Measurements from ENCODE around the gene TRMT1. TPM values are rescaled to one million over a fixed set of nuclear protein-coding genes. Genes with fewer than 3 reads are reported as not detected.

Gene TRMT1
- total RNA-seq: 20.6 and 31.8 TPM in 2 replicates

DNA sequence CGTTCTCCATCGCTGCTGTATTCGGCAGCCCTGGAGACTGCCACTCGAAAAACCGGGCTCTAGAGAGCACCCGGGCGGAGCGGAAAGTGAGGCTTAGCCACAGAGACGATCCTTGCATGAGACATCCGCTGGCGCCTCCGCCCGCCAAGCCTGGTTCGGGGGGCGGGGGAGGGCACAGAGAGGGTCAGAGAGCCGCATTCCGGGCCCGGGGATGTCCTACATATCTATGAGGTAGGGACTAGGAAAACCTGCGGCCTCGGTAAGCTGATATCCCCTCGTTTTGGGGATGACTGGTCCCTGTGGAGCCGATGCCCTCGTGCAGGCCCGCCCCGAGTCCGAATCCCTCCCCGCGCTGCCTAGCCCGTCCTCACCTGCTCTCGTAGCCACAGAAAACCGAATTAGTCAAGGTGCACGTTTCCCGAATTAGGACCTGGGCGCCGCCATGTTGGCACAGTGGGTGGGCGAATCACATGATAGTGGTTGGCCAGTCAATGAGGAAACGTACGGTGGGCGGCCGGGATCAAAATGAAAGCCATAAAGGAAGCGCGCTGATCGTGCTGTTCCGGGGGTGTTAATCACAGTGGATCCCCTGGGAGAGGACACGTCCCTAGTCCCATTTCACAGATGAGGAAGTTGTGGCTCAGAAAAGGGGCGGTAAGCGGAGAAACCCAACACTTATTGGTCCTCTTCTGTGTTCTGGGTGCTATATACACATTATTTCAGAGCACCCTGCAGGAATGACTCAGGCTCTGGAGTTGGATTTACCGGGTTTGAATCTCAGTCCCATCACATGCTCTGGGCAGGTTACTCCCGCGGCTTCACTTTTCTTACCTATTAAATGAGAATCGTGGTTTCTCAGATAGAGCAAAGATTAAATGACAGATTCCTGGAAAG lies at the start of gene TRMT1:
TSS of gene TRMT1 (minus strand) at position 459 of the 894 bp plus-strand sequence. CDS start at position 118, 341 bp downstream.

DNA sequence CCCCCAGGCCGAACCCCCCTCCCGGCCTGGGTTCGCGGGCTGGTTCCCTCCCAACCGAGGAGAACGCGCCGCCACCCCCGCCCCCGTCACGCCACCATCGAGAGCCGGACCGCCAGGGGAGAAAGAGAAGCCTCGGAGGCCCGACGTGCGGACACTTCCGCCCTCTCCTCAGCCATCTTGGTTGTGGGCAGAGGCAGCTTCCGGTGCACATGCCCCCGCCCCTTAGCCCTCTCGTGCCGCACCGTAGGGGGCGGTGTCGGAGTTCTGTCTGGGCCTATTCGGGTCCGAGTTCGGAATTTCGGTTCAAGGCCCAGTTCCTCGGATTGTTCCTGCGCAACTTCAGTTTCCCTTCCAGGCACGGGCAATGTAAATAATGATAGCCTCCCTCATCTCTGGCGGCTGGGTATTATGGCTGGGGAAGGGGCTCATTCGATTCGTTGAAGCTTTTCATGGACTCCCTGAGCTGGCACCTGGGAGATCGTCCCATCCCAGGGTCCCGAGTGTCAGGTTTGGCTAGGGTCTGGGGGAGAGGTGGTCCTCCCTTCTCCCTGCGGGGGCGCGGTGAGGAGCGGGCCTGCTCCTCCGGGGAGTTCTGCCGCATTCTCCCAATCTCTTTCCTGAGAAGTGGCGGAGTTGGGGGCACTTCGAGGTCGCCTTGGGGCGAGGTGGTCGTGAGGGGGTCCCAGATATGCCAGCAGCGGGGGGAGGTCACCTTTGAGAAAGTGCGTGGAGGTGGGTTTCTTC lies 33.8 kb upstream of the TRMT1 start, which contains the start of the genes IER2 and STX10:
TSS of gene IER2 (plus strand) at position 225 of the 744 bp plus-strand sequence. CDS start 2,776 bp downstream, outside the sequence.
TSS of gene STX10 (minus strand) at position 189 of the 744 bp plus-strand sequence. CDS start 202 bp downstream, outside the sequence.

DNA sequence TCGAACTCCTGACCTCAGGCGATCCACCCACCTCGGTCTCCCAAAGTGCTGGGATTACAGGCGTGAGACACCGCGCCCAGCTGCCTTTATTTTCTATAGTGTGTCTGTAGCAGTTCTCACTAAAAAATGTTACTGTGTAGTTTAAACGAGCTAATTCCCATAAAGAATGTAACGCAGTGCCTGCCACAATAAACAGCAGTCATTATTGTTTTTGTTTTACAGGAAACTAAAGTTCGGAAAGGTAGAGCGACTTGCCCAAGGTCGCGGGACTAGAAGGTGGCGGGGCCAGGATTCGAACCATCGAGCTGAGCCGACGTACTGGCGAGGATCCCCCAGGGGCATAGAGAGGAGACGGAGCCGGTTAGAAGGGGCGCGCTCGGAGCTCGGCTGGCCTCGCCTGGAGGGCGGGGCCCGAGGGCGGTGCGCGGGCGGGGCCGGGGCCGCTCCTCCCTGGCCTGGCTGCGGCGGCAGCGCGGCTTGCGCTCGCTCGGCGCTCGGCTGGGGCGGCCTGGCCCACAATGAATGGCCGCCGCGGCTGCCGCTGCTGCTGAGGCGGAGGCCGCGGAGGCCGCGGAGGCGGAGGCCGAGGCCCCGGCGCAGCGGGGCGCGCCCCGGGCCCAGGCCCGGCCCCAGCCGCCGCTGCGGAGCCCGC lies 1.4 kb upstream of the TRMT1 start, which contains the start of gene NACC1:
TSS of gene NACC1 (plus strand) at position 493 of the 652 bp plus-strand sequence. CDS start 16,944 bp downstream, outside the sequence.

DNA sequence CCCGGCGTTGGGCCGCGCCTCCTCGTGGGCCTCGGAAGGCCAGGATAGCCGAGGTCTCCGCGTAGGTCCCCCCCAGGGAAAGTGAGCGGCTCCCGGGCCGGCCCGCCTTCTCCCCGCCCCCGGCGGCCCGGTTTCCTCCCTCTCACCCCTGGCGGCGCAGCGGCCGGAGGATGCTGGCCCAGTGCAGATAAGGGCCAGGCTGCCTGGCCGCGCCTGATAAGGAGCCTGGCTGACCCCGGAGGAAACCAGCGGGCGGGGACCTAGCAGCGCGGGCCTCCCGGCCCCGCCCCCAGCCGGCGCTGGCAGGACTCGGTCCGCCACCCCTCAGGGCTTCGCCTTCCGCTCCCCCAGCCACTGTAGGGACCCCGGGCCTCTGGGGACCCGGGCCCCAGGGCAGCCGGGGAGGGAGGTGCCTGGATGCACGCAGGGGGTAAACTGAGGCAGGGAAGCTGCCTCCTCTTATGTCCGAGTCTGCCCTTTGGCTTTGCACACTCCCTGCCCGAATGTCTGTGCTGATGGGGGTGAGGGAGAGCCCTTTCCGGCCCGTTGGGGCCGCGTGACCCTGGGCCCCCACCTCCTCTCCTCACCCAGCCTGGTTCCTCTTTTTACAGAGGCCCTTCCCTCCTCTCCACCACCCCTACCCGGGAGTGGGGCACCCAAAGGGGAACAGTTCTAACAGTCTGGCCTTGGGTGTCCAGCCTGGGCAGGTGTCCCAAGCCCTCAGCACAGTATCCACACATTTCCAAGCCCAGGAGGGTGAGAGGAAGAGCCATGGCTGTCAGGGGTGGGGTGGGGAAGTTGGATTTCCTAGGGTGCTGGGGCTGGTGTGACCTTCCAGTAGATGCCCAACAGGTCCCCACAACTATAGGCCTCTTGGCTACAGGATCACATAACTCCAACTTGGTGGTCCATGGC lies 13.6 kb downstream of the TRMT1 start, which contains the start of gene LYL1:
TSS of gene LYL1 (minus strand) at position 193 of the 915 bp plus-strand sequence. CDS start 1,687 bp downstream, outside the sequence.

Other genes starting within 250 kb of the TRMT1 start
- 30.2 and 36.6 TPM in 2 replicates for gene DNASE2, start 235.3 kb downstream of the TRMT1 start, total RNA-seq
- not detected in 2 replicates for gene KLF1, start 229.5 kb downstream of the TRMT1 start, total RNA-seq
- 28.0 and 29.7 TPM in 2 replicates for gene GCDH, start 225.6 kb downstream of the TRMT1 start, total RNA-seq
- not detected in 2 replicates for gene SYCE2, start 197.4 kb downstream of the TRMT1 start, total RNA-seq
- gene FARSA, start 183.0 kb downstream of the TRMT1 start, total RNA-seq: 48.9 and 49.0 TPM in 2 replicates
- gene CALR, start 178.1 kb downstream of the TRMT1 start, total RNA-seq: 877 and 947 TPM in 2 replicates
- gene RAD23A, start 170.9 kb downstream of the TRMT1 start, total RNA-seq: 50.0 and 60.2 TPM in 2 replicates
- gene GADD45GIP1, start 159.5 kb downstream of the TRMT1 start, total RNA-seq: 36.5 and 43.0 TPM in 2 replicates
- gene DAND5, start 147.2 kb downstream of the TRMT1 start, total RNA-seq: not detected in 2 replicates
- gene NFIX, start 121.3 kb downstream of the TRMT1 start, total RNA-seq: 122 and 124 TPM in 2 replicates
- 0.29 and 0.44 TPM in 2 replicates for gene LYL1, start 13.9 kb downstream of the TRMT1 start, total RNA-seq
- gene NACC1, start 1.5 kb upstream of the TRMT1 start, total RNA-seq: 38.7 and 39.3 TPM in 2 replicates
- 38.6 and 41.6 TPM in 2 replicates for gene STX10, start 33.6 kb upstream of the TRMT1 start, total RNA-seq
- gene IER2, start 33.7 kb upstream of the TRMT1 start, total RNA-seq: 54.7 and 70.7 TPM in 2 replicates